ENCODE measurements around the gene ARMC6. TPM values are rescaled to one million over a fixed set of nuclear protein-coding genes. Genes with fewer than 3 reads are reported as not detected.
"Not testable (repeated sequence)": the region's sequence is repeated elsewhere in the genome, so short reads cannot be mapped to it uniquely, and the experiment has no call there.

ARMC6 gene
- total RNA-seq, 1 donor = 5.9 TPM

GRCh38 chr19:19098084-19098702 is 64.8 kb downstream of the ARMC6 start:
- no peaks in the 10 kb centered on the region for H3K27me3 ChIP-seq (ENCODE audit: insufficient read depth, low read length)
- no peaks in the 10 kb centered on the region for H3K4me1 ChIP-seq (ENCODE audit: insufficient read depth, low read length)
- no peaks in the 10 kb centered on the region for H3K9me3 ChIP-seq (ENCODE audit: low read depth, low read length)
- H3K4me3 ChIP-seq (ENCODE audit: low read length) = no peak overlapping the region

DNA sequence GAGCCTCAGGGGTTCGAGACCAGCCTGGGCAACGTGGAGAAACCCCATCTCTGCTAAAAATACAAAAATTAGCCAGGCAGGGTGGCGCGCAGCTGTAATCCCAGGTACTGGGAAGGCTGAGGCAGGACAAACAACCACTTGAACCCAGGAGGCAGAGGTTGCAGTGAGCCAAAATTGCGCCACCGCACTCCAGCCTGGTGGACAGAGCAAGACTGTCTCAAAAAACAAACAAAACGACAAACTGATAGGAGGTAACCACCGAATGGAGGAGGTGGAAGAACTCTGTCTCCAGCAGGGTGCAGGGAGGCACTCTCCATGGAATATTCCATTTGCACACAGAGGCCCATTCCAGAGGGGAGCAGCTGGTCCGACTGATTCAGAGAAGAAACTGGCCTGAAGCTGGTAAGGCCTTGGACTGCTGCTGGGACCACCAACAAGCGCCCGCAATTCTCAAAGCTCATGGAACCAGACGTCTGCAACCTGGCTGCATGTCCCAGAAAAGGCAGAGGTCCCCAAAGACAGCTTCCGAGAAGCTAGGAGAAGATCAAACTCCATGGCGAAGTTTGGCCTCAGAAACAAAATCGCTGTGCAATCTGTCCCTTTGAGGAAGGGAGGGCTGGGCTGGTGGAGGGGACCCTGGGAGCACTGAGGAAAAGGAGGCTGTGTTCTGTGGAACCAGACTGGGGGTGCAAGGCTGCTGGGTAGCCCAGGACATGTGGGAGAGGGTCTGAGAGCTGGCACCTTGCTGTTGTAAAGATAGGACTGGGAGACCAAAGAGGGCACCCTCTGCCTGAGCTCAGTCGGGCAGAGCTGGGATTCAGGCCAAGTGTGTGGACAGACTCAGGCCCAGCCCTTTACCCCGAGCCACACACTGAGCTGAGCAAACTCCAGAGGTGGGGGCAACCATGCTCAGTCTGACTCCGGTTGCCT is 65.6 kb downstream of the ARMC6 start:
- Histone ChIP-seq H3K4me1 (ENCODE audit: insufficient read depth, low read length) (no peaks in the 10 kb centered on the region), H3K4me3 (ENCODE audit: low read length) (no peak overlapping the region), H3K27me3 (ENCODE audit: insufficient read depth, low read length) (no peaks in the 10 kb centered on the region), H3K9me3 (ENCODE audit: low read depth, low read length) (no peaks in the 10 kb centered on the region)

DNA sequence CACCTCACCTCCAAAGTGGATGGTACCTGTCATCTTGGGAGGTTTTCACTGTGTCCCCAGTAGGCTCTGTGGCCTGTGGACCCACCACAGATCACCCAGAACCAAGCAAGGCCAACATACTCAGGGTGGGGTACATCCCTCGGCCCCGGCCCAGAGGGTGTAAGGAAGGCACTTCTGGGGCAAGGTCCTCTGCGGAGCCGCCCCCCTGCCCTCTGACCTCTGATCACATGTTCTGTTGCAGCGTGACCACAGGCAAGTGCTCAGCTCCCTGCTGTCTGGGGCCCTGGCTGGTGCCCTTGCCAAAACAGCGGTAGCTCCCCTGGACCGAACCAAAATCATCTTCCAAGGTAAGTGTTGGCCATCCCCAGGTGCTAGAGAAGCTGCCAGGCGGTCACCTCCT is 68.1 kb downstream of the ARMC6 start:
- no peaks in the 10 kb centered on the region for H3K27me3 ChIP-seq (ENCODE audit: insufficient read depth, low read length)
- H3K9me3 ChIP-seq (ENCODE audit: low read depth, low read length) = no peaks in the 10 kb centered on the region
- no peaks in the 10 kb centered on the region for H3K4me1 ChIP-seq (ENCODE audit: insufficient read depth, low read length)
- no peak overlapping the region for H3K4me3 ChIP-seq (ENCODE audit: low read length)

GRCh38 chr19:19102566-19102965 is 69.2 kb downstream of the ARMC6 start:
- H3K9me3 ChIP-seq (ENCODE audit: low read depth, low read length); H3K4me3 ChIP-seq (ENCODE audit: low read length); H3K4me1 ChIP-seq (ENCODE audit: insufficient read depth, low read length); H3K27me3 ChIP-seq (ENCODE audit: insufficient read depth, low read length): not testable (repeated sequence)

DNA sequence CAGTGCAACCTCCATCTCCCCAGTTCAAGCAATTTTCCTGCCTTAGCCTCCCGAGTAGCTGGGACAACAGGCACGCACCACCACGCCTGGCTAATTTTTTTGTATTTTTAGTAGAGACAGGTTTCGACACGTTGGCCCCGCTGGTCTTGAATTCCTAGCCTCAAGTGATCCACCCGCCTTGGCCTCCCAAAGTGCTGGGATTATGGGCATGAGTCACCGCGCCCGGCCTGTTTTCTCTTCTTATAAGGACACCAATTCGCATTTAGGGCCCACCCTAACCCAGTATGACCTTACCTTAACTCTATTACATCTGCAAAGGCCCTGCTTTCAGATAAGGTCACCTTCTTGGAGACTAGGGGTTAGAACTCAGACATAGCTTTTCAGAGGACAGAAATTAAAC is 69.8 kb downstream of the ARMC6 start:
- Histone ChIP-seq H3K4me1 (ENCODE audit: insufficient read depth, low read length) (no peaks in the 10 kb centered on the region), H3K4me3 (ENCODE audit: low read length) (no peak overlapping the region), H3K9me3 (ENCODE audit: low read depth, low read length) (no peaks in the 10 kb centered on the region), H3K27me3 (ENCODE audit: insufficient read depth, low read length) (no peaks in the 10 kb centered on the region)

- Histone ChIP-seq H3K4me3 (ENCODE audit: low read length) (no peak overlapping the region), H3K27me3 (ENCODE audit: insufficient read depth, low read length) (no peaks in the 10 kb centered on the region), H3K4me1 (ENCODE audit: insufficient read depth, low read length) (peaks cover 4% of the 10 kb centered on the region), H3K9me3 (ENCODE audit: low read depth, low read length) (no peaks in the 10 kb centered on the region)
Observed at GRCh38 chr19:19105365-19106055, 72.1 kb downstream of the ARMC6 start.

GRCh38 chr19:19106056-19106551 is 72.7 kb downstream of the ARMC6 start:
- H3K9me3 ChIP-seq (ENCODE audit: low read depth, low read length) = no peaks in the 10 kb centered on the region
- H3K4me1 ChIP-seq (ENCODE audit: insufficient read depth, low read length) = peaks cover 6% of the 10 kb centered on the region
- no peaks in the 10 kb centered on the region for H3K27me3 ChIP-seq (ENCODE audit: insufficient read depth, low read length)
- H3K4me3 ChIP-seq (ENCODE audit: low read length) = no peak overlapping the region

- not testable (repeated sequence) for H3K4me3 ChIP-seq (ENCODE audit: low read length); H3K4me1 ChIP-seq (ENCODE audit: insufficient read depth, low read length); H3K9me3 ChIP-seq (ENCODE audit: low read depth, low read length); H3K27me3 ChIP-seq (ENCODE audit: insufficient read depth, low read length)
Observed at GRCh38 chr19:19106938-19107337, 73.5 kb downstream of the ARMC6 start.

DNA sequence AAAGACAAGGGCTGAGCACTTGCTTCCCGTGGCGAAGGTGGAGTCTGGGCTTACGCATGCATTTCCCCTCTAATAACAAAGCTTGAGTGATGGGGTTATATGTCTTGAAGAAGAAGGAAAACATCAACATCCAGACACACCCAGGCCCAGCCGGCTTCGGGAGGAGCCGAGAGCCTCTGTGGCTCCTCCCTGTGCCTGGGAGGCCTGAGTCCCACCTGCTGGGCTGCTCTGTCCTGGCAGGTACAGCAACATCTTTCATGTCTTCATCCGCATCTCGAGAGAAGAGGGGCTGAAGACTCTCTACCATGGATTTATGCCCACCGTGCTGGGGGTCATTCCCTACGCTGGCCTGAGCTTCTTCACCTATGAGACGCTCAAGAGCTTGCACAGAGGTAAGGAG is 74.3 kb downstream of the ARMC6 start:
- Histone ChIP-seq H3K4me1 (ENCODE audit: insufficient read depth, low read length) (peaks cover 6% of the 10 kb centered on the region), H3K4me3 (ENCODE audit: low read length) (no peak overlapping the region), H3K27me3 (ENCODE audit: insufficient read depth, low read length) (no peaks in the 10 kb centered on the region), H3K9me3 (ENCODE audit: low read depth, low read length) (no peaks in the 10 kb centered on the region)

Other genes starting within 250 kb of the ARMC6 start
- not detected for gene COMP, start 242.3 kb upstream of the ARMC6 start, total RNA-seq
- gene UPF1, start 201.6 kb upstream of the ARMC6 start, total RNA-seq = 66.1 TPM
- not detected for gene CERS1, start 137.4 kb upstream of the ARMC6 start, total RNA-seq
- 136 TPM for gene COPE, start 114.2 kb upstream of the ARMC6 start, total RNA-seq
- gene DDX49, start 113.9 kb upstream of the ARMC6 start, total RNA-seq = 27.5 TPM
- gene HOMER3, start 92.4 kb upstream of the ARMC6 start, total RNA-seq = 18.9 TPM
- gene SUGP2, start 86 bp upstream of the ARMC6 start, total RNA-seq = 41.5 TPM
- gene SLC25A42, start 30.4 kb downstream of the ARMC6 start, total RNA-seq = 6.4 TPM
- gene TMEM161A, start 104.9 kb downstream of the ARMC6 start, total RNA-seq = 5.5 TPM
- gene MEF2B, start 136.7 kb downstream of the ARMC6 start, total RNA-seq = 0.10 TPM
- 4.6 TPM for gene BORCS8, start 158.5 kb downstream of the ARMC6 start, total RNA-seq
- 30.4 TPM for gene RFXANK, start 158.7 kb downstream of the ARMC6 start, total RNA-seq
- gene NR2C2AP, start 169.8 kb downstream of the ARMC6 start, total RNA-seq = 8.0 TPM
- gene NCAN, start 178.4 kb downstream of the ARMC6 start, total RNA-seq = not detected
- gene TM6SF2, start 239.7 kb downstream of the ARMC6 start, total RNA-seq = not detected